Measurements from ENCODE around the gene RCAN2.

Gene RCAN2

GRCh38 chr6:46254331-46254730, 236.9 kb downstream of the RCAN2 start:
- DNase-seq (ENCODE audit: low read depth): no peak

- DNase-seq (ENCODE audit: low read depth): no peak
Observed at GRCh38 chr6:46251583-46252339, 239.5 kb downstream of the RCAN2 start.

GRCh38 chr6:46248143-46248542, 243.1 kb downstream of the RCAN2 start:
- DNase-seq (ENCODE audit: low read depth): no peak

GRCh38 chr6:46246727-46247126, 244.5 kb downstream of the RCAN2 start:
- DNase-seq (ENCODE audit: low read depth): no peak

- no peak for DNase-seq (ENCODE audit: low read depth)
Observed at GRCh38 chr6:46246081-46246480, 245.2 kb downstream of the RCAN2 start.

GRCh38 chr6:46244670-46245069, 246.6 kb downstream of the RCAN2 start:
- no peak for DNase-seq (ENCODE audit: low read depth)

GRCh38 chr6:46243754-46244153, 247.5 kb downstream of the RCAN2 start:
- DNase-seq (ENCODE audit: low read depth): no peak

- no peak for DNase-seq (ENCODE audit: low read depth)
Observed at GRCh38 chr6:46242921-46243320, 248.3 kb downstream of the RCAN2 start.

- no peak for DNase-seq (ENCODE audit: low read depth)
Observed at GRCh38 chr6:46240866-46241565, 250.2 kb downstream of the RCAN2 start.

- no peak for DNase-seq (ENCODE audit: low read depth)
Observed at GRCh38 chr6:46236752-46237151, 254.5 kb downstream of the RCAN2 start.

- DNase-seq (ENCODE audit: low read depth): no peak
Observed at GRCh38 chr6:46235242-46235641, 256.0 kb downstream of the RCAN2 start.

- no peak for DNase-seq (ENCODE audit: low read depth)
Observed at GRCh38 chr6:46234700-46235099, 256.5 kb downstream of the RCAN2 start.

- no peak for DNase-seq (ENCODE audit: low read depth)
Observed at GRCh38 chr6:46234156-46234556, 257.1 kb downstream of the RCAN2 start.

GRCh38 chr6:46233129-46233528, 258.1 kb downstream of the RCAN2 start:
- no peak for DNase-seq (ENCODE audit: low read depth)

GRCh38 chr6:46222286-46222685, 269.0 kb downstream of the RCAN2 start:
- DNase-seq (ENCODE audit: low read depth): no peak

GRCh38 chr6:46221222-46221793, 269.9 kb downstream of the RCAN2 start:
- no peak for DNase-seq (ENCODE audit: low read depth)

- no peak for DNase-seq (ENCODE audit: low read depth)
Observed at GRCh38 chr6:46220352-46221221, 270.7 kb downstream of the RCAN2 start.

- DNase-seq (ENCODE audit: low read depth): no peak
Observed at GRCh38 chr6:46219661-46220060, 271.6 kb downstream of the RCAN2 start.

- no peak for DNase-seq (ENCODE audit: low read depth)
Observed at GRCh38 chr6:46218457-46218856, 272.8 kb downstream of the RCAN2 start.

- DNase-seq (ENCODE audit: low read depth): no peak
Observed at GRCh38 chr6:46217671-46218131, 273.5 kb downstream of the RCAN2 start.

GRCh38 chr6:46216879-46217278, 274.4 kb downstream of the RCAN2 start:
- DNase-seq (ENCODE audit: low read depth): no peak

GRCh38 chr6:46215777-46216176, 275.5 kb downstream of the RCAN2 start:
- DNase-seq (ENCODE audit: low read depth): no peak
